Measurements from ENCODE around the gene LAMB1. TPM values are rescaled to one million over a fixed set of nuclear protein-coding genes. Genes with fewer than 3 reads are reported as not detected.

LAMB1 gene
- total RNA-seq, 1 experiment from 2014 or later, result 32.0 TPM

GRCh38 chr7:107971100-107971499 lies 31.9 kb downstream of the LAMB1 start:
- no TSS peak for BruUV-seq (replicated peaks)
- no peaks in the 10 kb centered on the region for H3K9me3 ChIP-seq (ENCODE audit: control insufficient read depth in 1 of 2, insufficient read depth in 1 of 2, low read depth in 1 of 2, low read length in 2 of 2)
- H3K4me2 ChIP-seq (ENCODE audit: low read length), result no peak overlapping the region
- no peak for ATAC-seq
- H3K27me3 ChIP-seq (ENCODE audit: insufficient read depth, low read length), result no peaks in the 10 kb centered on the region
- DNase-seq (ENCODE audit: low read depth, low spot score), result no peak
- no peak for TF ChIP-seq CBX3 (IDR thresholded peaks at IDR 0.05; ENCODE audit: low read depth)
- H3K4me1 ChIP-seq (ENCODE audit: control insufficient read depth in 1 of 2, insufficient read depth in 2 of 2, low read length in 2 of 2), result no peaks in the 10 kb centered on the region; a peak in 1 of 4 replicates
- H4K20me1 ChIP-seq (ENCODE audit: insufficient read depth), result no peaks in the 10 kb centered on the region
- RAD21 ChIA-PET (ENCODE audit: low non-redundant PET in 1 of 2, low total read pairs in 2 of 2, uncharacterized antibody in 2 of 2, unreplicated experiment in 2 of 2), result no interaction called here
- H3K4me3 ChIP-seq (replicated peaks in 1 of 2; ENCODE audit: low read depth in 1 of 2, low read length in 2 of 2), result no peak overlapping the region
- POLR2A ChIA-PET, result no interaction called here
- H3K9me2 ChIP-seq (ENCODE audit: insufficient read depth), result no peaks in the 10 kb centered on the region
- peaks cover 0 to 7% of the 10 kb centered on the region in 2 experiments; a peak in 2 of 4 replicates for H3K36me3 ChIP-seq (ENCODE audit: control insufficient read depth in 1 of 2, insufficient read depth in 2 of 2, low read length in 2 of 2)
- intact Hi-C loops (cut with micrococcal nuclease), result no loop called here
- H3K79me2 ChIP-seq (ENCODE audit: insufficient read depth, low read length), result no peaks in the 10 kb centered on the region
- no peak overlapping the region for H2AFZ ChIP-seq (ENCODE audit: low read depth, low read length, poor library complexity, severe bottlenecking)
- no peak overlapping the region for H3K9ac ChIP-seq (ENCODE audit: low read length)
- CTCF ChIA-PET, result no interaction called here
- no peak overlapping the region for H3K27ac ChIP-seq (ENCODE audit: low read depth, low read length)

- no peak overlapping the region for H3K4me2 ChIP-seq (ENCODE audit: low read length)
- no peaks in the 10 kb centered on the region for H4K20me1 ChIP-seq (ENCODE audit: insufficient read depth)
- H3K9me2 ChIP-seq (ENCODE audit: insufficient read depth), result no peaks in the 10 kb centered on the region
- intact Hi-C loops (cut with micrococcal nuclease), result no loop called here
- POLR2A ChIA-PET, result no interaction called here
- H3K27ac ChIP-seq (ENCODE audit: low read depth, low read length), result no peak overlapping the region
- H3K4me1 ChIP-seq (ENCODE audit: control insufficient read depth in 1 of 2, insufficient read depth in 2 of 2, low read length in 2 of 2), result no peaks in the 10 kb centered on the region; a peak in 1 of 4 replicates
- H3K4me3 ChIP-seq (replicated peaks in 1 of 2; ENCODE audit: low read depth in 1 of 2, low read length in 2 of 2), result no peak overlapping the region
- ATAC-seq, result no peak
- no TSS peak for BruUV-seq (replicated peaks)
- CTCF ChIA-PET, result no interaction called here
- H3K9ac ChIP-seq (ENCODE audit: low read length), result no peak overlapping the region
- DNase-seq (ENCODE audit: low read depth, low spot score), result no peak
- no peaks in the 10 kb centered on the region for H3K79me2 ChIP-seq (ENCODE audit: insufficient read depth, low read length)
- RAD21 ChIA-PET (ENCODE audit: low non-redundant PET in 1 of 2, low total read pairs in 2 of 2, uncharacterized antibody in 2 of 2, unreplicated experiment in 2 of 2), result no interaction called here
- no peaks in the 10 kb centered on the region for H3K27me3 ChIP-seq (ENCODE audit: insufficient read depth, low read length)
- H2AFZ ChIP-seq (ENCODE audit: low read depth, low read length, poor library complexity, severe bottlenecking), result no peak overlapping the region
- H3K36me3 ChIP-seq (ENCODE audit: control insufficient read depth in 1 of 2, insufficient read depth in 2 of 2, low read length in 2 of 2), result peaks cover 0 to 7% of the 10 kb centered on the region in 2 experiments; a peak in 2 of 4 replicates
- H3K9me3 ChIP-seq (ENCODE audit: control insufficient read depth in 1 of 2, insufficient read depth in 1 of 2, low read depth in 1 of 2, low read length in 2 of 2), result no peaks in the 10 kb centered on the region
- TF ChIP-seq EGR1 (IDR thresholded peaks at IDR 0.05; ENCODE audit: low read depth), result no peak
- no peak for TF ChIP-seq FOSL1 (IDR thresholded peaks at IDR 0.05; ENCODE audit: low read depth)
- no peak for TF ChIP-seq ZFX (IDR thresholded peaks at IDR 0.05)
- TF ChIP-seq CEBPB (IDR thresholded peaks at IDR 0.05; ENCODE audit: low read depth), result no peak
- no peak for TF ChIP-seq CTCF (IDR thresholded peaks at IDR 0.05 in 2 of 3, conservative IDR thresholded peaks at IDR 0.05 in 1 of 3; ENCODE audit: borderline replicate concordance in 1 of 3, insufficient read depth in 1 of 3, low read depth in 2 of 3, low read length in 2 of 3)
- no peak for TF ChIP-seq CBX3 (IDR thresholded peaks at IDR 0.05; ENCODE audit: low read depth)
- TF ChIP-seq ZBTB33 (IDR thresholded peaks at IDR 0.05; ENCODE audit: extremely low read depth, insufficient replicate concordance, low read length), result no peak
- no peak for TF ChIP-seq SRF (IDR thresholded peaks at IDR 0.05; ENCODE audit: low read depth)
- TF ChIP-seq ELF1 (IDR thresholded peaks at IDR 0.05; ENCODE audit: borderline replicate concordance, low read depth), result no peak
- TF ChIP-seq RAD21 (IDR thresholded peaks at IDR 0.05; ENCODE audit: low read depth), result no peak
- no peak for TF ChIP-seq JUND (IDR thresholded peaks at IDR 0.05)
- TF ChIP-seq EZH2phosphoT487 (IDR thresholded peaks at IDR 0.05; ENCODE audit: borderline replicate concordance), result no peak
- TF ChIP-seq REST (IDR thresholded peaks at IDR 0.05; ENCODE audit: low read depth), result no peak
- no peak for TF ChIP-seq EZH2 (IDR thresholded peaks at IDR 0.05)
Measured at GRCh38 chr7:107969856-107970255, 33.1 kb downstream of the LAMB1 start.

Measured in HCT116 (cell line).